GM19395 (cell line): ENCODE data around the gene KRT222.

Experiments
- ATAC-seq: cut with Tn5 transposase; IDR thresholded peaks from one replicate; pipeline ENCODE4 v1.9.1; 2021; ENCODE audit warnings: mild to moderate bottlenecking, moderate library complexity; ENCODE audit not compliant: unreplicated experiment

Gene KRT222

DNA sequence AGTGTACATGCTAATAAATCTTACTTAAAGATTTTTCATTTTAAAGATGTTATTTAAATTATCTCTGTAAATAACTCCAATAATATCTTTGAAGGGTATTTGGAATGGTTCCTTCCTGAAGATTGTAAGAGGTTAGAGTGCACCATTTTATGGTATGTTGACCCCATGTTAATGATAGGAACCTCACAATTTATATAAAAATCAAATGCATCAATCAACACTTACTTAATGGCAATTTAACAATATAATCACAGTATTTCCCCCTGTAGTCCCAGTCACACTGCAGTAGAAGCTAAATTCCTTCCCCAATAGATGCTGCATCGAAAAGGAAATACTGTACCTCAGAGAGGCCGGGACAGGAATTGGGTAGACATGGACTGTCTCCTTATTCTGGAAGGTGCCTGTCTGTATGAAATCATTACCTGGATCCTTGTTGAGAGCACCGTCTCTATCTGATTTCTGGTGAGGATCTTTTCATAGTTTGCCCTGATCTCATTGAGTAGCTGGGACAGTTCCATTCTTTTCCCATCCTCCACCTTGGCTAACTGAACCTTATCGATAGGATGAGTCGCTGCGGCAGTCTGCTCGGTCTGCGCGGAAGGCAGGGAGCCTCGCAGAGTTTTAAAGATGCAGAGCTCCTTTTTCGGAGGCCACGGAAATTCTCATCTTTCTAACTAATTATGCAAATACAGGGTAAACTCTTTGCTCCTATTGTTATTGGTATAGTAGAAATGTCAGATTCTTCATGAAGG is at the start of gene KRT222:
KRT222 (minus strand) TSS at position 596 of the 752 bp plus-strand sequence; CDS start at position 518, 78 bp downstream.
- ATAC-seq, result no peak

DNA sequence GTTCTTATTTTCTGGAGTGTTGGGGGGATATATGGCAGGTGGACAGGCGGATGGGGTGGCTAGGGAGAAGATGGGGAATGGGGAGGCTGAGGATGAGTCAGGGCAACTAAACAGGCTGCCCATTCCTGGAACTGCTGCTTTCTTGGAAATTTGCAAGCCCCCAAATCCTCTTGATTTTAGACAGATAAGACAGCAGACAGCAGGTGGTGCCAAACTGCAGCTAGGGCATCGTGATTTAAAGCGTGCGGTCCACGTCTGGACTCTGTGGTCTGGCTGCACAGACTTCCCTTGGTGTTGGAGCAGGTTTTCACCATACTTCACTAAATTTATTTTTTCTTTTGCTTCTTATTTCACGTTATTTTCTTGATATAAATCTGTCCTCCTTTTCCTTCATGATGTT is 49.5 kb upstream of the KRT222 start:
- ATAC-seq, result no peak

DNA sequence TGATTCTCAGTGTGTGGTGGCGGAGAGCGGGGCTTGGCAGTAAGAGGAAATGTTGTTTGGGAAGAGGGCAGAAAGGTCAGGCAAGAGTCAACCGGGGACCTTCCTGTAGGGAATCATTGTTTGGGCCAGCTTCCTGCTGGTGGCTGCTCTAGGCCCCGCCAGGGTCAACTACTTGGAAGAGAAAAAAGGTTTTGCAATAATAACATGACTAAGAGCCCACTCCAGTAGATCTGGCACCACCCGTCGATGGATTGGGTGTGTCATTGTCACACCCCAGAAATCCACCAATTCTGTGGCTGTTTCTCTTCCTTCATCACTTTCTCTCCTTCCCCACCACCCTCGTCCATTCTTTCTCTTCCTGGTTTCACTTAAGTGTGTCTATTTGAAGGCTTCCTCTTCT is 42.8 kb upstream of the KRT222 start:
- ATAC-seq, result no peak

DNA sequence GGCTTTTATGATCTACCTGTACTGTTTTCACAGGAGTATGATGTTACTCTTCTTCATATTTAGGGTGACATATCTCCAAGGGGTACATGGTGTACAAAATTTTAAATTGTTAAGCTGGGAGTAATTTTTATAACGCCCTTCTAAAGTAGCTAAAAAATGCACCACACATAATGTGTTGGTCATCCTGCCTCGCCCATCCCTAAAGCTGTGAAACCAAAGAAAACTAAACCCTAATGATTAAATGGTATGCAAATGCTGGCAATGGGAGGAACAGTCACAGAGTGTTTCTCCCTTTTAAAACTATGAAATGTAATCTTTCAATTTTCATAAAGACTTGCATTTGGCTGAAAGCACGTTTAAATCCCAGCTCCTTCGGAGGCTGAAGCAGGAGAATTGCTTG is 40.6 kb upstream of the KRT222 start:
- ATAC-seq, result no peak

DNA sequence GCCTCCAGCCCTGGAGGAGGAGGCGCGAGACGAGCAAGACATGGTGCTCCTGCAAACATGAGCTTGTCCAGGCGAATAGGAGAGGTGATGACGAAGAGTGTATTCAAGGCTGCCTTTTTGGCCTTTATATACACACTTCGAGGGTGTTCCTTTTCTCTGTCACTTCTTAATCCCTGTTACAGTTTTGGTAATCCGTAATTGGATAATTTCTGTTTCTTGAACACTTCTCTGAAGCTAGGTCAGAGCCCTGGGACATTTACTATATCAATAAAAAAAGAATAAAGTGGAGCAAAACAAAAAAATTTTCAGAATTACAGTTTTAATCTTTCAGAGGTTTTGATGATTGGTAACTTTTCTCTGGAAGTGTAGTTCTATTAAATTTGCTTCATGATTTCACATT is 38.7 kb upstream of the KRT222 start, which contains the start of gene KRT24:
KRT24 (minus strand) TSS at position 101 of the 400 bp plus-strand sequence; CDS start at position 42, 59 bp downstream.
- no peak for ATAC-seq

DNA sequence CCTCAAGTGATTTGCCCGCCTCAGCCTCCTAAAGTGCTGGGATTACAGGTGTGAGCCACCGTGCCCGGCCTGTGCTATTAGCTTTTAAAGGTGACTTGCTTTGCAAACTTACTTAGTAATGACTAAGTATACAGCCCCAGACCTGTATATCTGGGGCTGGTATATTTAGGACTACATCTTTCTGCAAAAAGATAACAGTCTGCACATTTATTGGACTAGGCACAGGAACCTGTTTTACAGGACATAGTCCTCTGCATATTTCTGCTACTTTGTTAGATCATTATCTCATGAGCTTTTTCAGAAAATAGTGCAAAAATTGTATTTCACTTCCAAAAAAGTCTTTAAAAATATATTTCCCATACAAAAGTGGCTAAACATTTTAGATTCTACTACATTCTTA is 37.3 kb upstream of the KRT222 start:
- no peak for ATAC-seq

DNA sequence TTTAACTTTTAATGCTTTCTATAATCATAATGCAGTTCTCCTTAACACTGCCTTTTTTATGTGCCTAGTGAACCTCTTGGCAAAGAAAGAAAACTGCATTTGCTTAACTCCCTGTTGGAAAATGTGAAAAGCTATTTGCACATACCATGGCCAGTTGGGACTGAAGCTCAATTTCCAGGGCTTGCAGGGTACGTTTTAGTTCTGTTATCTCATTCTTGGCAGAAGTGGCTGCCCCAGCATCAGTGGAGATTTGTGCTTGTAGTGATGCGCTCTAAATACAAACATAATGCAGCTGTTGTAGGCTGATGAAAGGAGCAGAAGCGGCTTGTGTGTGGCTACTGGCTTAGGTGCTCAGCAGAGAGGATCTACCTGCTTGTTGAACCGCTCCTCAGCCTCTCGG is 34.9 kb upstream of the KRT222 start:
- ATAC-seq, result no peak

DNA sequence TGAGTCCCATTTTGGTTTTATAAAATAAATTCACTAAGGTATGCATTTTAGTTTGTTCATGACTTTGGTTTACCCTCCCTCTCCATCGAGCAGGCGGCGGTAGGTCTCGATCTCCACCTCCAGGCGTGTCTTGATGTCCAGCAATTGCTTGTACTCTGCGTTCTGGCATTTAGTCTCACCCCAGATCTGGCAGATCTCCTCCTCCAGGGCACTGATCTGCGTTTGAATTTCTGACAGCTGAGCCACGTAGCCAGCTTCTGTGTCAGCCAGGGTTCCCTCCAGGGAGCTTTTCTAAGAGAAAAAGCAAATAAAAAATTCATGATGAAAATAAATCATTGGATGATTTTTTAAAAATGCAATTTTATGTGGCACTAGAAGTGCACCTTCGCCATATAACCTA is 34.4 kb upstream of the KRT222 start:
- ATAC-seq, result no peak

DNA sequence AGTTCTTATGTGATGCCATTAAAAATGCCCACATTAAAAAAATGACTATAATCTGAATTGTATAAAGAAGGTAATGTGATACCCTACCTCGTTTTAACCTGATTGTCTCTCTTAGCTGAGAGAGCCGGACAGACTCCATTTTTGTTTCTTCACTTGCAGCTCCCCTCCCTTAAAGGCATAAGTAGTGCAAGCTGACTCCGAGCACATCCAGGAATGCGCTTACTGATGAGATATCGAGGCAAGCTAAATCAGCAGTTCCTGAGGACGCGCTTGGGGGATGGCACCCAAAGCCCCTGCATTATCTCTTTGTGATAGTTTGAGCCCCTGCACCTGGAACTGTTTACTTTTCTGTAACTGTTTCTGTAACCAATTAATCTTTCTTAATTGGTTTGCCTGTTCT is 32.3 kb upstream of the KRT222 start:
- no peak for ATAC-seq

DNA sequence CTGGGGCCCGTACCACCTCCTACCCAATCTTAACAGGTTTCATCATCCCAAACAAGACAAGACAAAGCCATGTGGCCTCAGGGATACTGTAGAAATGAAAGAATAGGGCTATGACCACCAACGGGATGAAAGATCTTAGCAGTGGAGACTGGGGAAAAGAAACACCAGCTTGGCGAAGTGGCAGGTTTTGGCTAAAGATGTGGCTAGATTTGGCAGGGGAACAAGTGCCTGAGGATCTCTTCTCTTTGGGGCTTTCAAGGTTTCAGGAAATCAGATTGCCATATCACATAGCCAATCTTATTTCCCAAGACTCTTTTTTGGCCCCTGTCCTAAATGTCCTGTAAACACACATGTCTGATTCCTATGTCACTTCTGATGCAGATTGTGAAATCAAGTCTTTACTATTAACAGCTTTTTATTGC is 31.7 kb upstream of the KRT222 start:
- ATAC-seq, result no peak

DNA sequence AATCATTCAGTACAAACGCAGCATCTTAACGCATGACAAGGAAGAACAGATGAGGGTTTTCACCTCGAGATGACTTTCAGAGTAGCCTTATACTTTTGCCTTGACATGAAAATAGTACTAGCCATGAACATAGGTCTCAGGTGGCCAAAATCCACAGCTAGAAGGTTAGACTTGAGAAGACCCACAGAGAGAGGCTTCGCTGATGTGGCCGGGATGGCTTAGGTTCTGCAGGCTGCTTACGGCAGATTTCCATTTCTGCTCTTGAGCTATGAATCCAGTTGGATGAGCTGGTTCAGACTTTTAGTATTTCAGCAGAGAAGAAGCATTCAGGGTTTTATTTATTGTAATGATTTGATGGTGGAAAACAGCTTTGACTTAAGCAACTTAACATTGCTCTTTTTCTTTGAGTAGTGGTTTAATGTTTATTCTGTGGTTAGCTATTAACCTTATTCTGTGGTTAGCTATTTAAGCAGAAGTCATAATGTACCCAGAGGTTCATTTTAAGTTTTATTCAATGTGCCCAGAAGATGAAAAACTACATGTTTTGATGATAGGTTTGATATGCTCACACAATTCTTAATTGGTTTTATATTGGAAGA is 31.0 kb upstream of the KRT222 start:
- no peak for ATAC-seq

DNA sequence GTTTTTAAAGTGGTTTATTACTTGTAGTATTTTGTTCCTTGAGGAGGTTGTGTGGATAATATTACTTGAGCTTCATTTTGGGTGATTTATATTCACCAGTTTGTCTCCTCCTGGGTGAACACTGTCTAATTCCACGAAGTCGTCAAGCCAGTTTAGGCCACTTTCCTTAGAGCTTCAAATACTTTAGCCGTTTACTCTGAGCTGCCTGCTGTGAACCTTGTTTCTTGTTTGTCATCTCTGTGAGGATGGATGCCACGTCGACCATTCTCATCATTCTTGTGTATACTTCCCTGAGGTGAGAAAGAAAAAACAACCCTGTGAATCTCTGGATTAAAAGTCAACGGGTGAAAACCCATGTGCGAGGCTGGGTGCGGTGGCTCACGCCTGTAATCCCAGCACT is 29.6 kb upstream of the KRT222 start:
- ATAC-seq, result no peak

DNA sequence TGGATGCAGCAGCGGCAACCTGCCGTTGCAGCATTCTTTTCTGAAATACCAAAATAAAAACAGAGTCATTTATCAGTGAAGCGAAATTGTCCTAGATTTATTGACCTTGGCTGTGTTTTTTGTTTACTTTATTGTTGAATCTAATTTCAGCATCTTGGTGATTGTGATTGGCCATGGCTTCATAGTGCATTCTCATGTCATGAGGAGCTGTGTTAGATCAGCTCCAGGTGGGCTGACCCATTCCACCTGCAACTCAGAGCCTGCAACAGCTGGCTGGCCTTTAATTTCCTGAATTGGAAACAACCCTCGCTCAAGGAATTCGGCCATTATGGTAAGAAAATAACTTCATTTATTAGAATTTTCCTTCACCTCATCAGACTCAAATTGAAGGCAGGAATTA is 22.1 kb upstream of the KRT222 start:
- no peak for ATAC-seq

DNA sequence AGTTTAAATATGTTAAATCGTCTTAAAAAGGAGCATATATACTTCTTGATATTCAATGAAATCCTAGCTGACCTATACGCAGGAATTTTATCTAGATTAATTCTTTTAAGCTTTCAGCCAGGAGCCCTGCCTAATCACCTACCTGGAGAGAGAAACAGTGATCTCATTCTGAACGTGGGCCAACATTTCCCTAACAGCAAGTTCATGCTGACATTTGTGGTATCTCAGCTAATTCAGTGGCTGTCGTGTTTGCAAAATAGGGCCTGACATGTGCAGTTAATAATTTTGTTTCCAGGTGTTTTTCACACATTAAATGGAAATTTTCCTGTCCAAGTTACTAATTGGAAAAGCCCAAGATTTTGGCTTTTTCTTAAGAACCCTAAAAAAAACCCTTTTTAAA is 21.2 kb upstream of the KRT222 start:
- no peak for ATAC-seq

DNA sequence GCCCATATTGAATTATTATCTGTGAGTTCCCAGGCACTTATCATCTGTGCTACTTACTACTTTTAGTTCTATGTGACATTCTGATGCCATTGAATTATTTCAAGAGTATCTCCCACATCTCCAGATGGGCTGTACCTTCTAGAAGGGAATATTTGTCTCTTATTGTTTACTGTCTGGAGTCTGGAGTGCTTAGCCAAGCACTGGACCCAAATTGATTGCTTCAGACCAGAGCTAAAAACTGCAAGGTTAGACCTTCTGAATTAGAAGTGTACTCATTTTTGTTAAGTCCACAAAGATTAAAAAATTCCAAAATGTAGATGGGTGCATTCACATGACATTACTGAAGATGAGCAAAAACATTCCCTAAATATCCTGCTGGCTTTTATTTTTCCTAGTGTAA is 16.0 kb upstream of the KRT222 start:
- no peak for ATAC-seq

DNA sequence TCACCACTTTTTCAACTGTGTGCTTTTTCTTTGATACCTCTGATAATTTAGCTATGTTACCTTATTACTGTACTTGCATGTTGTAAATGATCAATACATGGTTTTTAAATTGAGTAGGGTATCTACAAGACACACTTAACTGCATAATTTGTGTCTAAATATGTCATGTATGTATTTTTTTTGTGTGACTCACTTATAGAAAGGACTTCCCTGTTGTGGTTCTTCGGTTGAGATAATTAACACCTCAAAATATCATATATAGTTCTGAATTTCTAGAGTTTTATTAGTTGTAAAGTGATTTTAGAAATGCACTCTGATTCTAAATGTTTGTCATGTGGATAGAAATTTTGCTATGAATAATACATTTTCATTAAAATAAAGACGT is 14.5 kb upstream of the KRT222 start:
- ATAC-seq, result no peak

DNA sequence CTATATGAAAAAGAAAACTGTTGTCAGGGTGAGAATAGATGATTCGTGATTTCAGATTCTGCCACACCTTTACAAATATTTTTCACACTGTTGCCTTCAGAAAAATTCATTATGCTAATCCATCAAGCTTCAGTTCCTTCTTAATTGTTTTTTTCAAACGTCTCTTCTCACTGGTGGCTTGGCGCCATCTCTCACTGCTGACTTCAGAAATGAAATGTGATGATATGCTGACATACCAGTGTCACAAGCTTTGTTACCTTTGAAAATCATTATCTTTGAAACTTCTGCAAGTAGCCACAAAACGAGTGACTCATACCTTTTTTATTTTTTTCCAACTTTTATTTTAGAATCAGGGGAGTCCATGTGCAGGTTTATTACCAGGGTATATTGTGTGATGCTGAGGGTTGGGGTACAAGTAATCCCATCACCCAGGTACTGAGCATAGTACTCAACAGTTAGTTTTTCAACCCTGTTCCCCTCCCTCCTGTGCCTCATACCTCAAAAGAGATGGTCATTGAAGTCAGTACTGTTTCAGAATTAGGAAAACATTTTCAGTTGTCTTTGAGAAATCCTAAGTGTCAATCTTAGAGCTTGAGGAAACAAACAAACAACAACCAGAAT is 14.0 kb upstream of the KRT222 start:
- ATAC-seq, result no peak

DNA sequence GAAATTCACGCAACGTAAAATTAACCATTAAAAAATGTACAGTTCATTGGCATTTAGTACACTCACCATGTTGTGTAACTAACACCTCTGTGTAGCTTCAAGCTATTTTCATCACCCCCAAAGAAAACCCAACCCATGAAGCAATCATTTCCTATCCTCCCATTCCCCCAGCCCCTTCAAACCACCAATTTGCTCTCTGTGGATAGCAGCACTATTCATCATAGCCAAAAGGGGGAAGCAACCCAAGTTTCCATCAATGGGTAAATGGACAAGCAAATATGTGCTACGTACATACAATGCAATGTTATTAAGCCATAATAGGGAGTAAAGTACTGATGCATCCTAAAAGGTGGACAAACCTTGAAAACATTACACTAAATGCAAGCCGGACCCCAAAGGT is 10.9 kb upstream of the KRT222 start:
- no peak for ATAC-seq

DNA sequence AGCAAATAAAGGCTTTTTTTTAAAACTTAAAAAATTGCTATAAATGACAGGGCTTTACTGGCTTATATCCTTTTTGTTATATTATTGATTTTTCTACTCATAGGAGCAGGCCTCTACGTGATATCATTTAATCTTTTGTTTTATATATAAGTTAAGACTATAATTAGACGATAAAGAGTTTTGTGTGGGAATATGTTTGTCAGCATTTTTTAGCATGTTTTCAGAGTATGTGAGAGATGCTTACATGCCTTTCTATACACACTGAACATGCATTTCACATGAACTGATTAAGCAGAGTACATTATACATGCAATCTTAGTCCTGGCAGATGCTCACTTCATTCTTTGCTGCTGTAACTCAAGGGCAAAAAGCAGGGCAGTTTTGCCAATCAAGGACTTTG is 7.7 kb upstream of the KRT222 start:
- ATAC-seq, result no peak

DNA sequence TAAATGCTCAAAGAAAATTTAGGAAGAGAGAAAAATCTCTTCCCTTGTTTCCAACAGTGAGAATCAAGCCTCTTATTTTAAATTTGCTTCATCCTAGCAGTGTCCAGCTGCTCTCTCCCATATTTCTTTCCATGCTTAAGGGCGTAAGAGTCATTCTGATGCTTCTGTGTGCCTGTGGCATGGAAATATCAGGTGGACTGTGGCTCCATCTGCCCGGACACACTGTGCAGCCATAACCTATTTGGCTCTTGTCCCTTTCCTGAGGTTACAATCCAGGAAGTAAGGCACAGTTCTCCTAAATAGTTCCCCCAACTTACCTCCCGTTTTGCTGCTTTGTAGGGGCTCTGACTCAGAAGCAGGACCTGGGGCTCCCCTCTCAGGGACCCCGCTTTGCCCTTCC is 6.3 kb upstream of the KRT222 start:
- no peak for ATAC-seq

DNA sequence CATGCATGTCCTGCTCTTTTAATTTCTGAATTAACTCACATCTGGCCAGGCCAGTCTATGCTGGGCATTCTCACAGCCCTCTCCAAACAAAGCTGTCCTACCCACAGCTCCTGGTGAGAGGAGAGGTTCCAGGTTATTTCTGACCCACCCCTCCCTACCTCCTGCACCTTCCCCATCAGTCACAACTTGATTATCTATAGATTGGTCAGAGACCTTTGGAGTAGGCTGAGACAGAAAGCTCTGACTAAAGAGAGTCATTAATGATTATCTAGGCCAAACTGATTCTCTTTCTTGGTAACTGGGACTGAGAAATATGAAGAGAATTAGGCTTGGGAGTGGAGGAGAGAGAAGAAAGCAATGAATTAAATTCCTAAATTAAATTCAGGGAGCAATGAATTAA is 1.4 kb upstream of the KRT222 start:
- no peak for ATAC-seq

DNA sequence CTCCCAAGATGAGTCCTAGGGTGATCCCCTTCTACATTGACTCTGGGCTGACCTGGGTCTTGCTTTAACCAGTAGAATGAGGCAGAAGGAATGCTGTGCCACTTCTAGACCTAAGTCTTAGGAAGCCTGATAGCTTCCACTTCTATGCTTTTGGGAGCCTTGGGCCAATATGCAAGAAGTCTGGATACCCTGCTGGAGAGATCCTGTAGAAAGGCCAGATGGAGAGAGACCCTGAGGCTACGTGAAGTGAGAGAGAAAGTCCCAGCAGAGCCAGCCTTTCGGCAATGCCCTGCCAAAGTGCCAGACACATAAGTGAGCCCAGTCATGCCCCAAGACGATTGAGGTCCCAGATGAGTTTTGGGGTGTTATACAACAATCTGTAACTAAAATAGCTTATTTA is 1.7 kb downstream of the KRT222 start:
- no peak for ATAC-seq
